GM12872 (cell line): ENCODE measurements around the gene SBK3.

Experiments used
- TF ChIP-seq, protein P1 (sequence below): IDR thresholded peaks from 3 replicates; pipeline ENCODE4 v1.5.1; 2011; ENCODE audit warnings: low read depth, mild to moderate bottlenecking, low read length, moderate library complexity; ENCODE audit not compliant: insufficient read depth

SBK3 gene

GRCh38 chr19:55491546-55492360 lies 53.6 kb downstream of the SBK3 start:
- TF ChIP-seq, protein P1, sequence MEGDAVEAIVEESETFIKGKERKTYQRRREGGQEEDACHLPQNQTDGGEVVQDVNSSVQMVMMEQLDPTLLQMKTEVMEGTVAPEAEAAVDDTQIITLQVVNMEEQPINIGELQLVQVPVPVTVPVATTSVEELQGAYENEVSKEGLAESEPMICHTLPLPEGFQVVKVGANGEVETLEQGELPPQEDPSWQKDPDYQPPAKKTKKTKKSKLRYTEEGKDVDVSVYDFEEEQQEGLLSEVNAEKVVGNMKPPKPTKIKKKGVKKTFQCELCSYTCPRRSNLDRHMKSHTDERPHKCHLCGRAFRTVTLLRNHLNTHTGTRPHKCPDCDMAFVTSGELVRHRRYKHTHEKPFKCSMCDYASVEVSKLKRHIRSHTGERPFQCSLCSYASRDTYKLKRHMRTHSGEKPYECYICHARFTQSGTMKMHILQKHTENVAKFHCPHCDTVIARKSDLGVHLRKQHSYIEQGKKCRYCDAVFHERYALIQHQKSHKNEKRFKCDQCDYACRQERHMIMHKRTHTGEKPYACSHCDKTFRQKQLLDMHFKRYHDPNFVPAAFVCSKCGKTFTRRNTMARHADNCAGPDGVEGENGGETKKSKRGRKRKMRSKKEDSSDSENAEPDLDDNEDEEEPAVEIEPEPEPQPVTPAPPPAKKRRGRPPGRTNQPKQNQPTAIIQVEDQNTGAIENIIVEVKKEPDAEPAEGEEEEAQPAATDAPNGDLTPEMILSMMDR = no peak
